HG02798 (cell line): ENCODE measurements around the gene SPZ1.
"Not testable (repeated sequence)": the region's sequence is repeated elsewhere in the genome, so short reads cannot be mapped to it uniquely, and the experiment has no call there.

Experiments
- ATAC-seq: cut with Tn5 transposase; IDR thresholded peaks from one replicate; pipeline ENCODE4 v1.9.1; 2021; ENCODE audit warnings: mild to moderate bottlenecking; ENCODE audit not compliant: unreplicated experiment, poor library complexity

Gene SPZ1

DNA sequence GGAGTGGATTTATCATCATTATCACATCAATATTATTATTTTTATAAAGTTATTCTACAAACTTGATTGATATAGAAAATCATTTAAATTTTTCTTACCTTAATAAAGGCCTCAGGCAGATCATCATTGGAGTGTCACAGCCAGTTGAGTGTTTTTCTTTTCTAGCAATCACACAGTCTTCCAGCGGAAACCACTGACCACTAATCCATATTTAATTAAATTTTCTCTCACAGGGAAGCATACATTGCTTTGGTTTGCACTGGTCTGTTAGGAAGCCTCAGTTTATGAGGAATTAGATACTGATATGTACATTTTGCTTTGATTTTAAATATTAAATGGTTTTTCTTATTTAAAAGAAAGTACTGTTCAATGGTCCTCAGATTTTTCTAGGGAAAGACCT, 6.7 kb downstream of the SPZ1 start:
- ATAC-seq: no peak

DNA sequence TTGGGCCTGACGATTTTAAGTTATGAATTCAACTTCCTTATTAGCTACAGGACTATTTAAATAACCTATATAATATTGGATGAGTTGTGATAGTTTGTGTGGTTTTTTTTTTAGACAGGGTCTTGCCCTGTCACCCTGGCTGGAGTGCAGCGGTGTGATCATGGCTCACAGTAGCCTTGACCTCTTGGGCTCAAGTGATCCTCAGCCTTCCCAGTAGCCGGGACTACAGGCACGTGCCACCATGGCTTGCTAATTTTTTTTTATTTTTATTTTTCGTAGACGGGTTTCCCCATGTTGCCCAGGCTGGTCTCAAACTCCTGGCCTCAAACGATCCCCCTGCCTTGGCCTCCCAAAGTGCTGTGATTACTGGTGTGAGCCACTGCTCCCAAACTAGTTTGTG, 17.6 kb downstream of the SPZ1 start:
- ATAC-seq: no peak

DNA sequence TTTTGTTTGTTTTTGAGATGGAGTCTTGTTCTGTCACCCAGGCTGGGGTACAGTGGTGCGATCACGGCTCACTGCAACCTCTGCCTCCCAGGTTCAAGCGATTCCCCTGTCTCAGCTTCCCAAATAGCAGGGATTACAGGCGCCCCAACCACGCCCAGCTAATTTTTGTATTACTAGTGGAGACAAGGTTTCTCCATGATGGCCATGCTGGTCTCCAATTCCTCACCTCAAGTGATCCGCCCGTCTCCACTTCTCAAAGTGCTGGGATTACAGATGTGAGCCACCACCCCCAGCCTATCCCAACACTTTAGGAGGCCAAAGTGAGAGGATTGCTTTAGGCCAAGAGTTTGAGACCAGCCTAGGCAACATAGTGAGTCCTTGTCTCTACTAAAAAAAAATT, 19.3 kb downstream of the SPZ1 start:
- no peak for ATAC-seq

DNA sequence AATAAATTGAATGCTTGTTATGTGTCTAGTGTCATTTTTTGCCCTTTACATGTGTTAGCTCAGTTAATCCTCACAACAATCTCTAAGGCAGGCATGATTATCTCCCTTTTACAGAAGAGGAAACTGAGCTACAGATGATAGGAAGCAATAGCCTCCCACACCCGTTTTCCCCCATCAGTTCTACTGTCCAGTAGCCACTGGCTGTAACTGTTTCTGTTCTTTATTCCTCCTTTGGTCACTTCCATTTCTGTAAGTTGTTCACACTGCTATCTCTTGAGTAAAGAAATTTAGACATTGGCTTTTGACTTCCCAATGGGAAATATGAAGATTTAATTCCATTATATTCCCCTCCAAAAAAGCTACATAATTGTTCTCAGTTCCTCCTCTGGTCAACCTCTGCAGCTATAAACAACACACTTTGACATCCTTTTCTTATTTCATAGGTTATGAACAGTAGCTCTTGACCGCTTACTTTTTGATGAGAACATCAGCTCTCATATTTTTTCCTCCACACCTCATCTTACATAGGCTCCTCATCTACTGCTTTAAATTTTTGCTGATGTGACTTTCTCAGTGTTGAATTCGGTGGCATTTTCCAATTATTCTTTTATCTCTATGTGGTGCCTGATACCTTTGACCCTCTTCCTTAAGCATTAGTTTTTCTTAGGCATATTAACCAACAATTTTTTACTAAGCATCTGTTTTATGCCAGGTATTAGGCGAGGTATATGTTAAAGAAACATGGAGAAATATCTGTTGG, 21.4 kb downstream of the SPZ1 start:
- ATAC-seq: no peak

DNA sequence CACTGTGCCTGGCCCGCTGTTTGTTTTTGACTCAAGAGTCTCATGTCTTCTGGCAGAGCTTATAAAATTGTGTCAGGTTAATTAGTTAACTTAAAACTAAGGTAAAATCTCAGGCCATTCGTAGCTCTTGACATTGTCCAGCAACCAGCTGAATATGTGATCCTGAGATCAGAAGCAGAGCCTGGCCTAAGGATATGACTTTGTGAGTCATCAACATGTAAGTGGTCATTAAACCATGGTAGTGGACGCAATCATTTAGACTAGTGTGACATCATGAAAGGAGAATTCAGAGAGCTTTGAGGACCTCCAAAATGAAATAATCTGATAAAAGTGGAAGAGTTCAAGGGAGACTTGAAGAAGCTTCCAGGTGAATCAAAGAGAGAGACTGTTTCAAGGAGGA, 23.3 kb downstream of the SPZ1 start:
- ATAC-seq: no peak

DNA sequence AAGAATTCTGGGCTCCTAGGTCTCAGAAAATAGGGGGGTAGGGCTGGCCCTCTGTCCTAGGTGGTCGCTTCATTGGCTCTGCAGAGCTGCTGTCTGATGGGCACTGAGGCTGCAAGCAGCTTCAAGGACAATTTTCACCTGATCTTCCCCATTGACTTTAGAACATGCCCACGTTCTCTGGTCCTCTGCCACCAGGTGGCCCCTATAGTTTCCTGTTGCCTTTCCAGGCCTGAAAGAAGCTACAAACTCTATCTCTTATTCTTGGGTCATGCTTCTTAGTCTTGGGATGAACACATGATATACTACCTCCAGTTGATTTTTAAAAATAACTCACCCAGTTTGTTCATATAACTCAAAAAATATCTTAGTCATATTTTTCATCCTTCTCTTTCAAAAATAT, 26.3 kb downstream of the SPZ1 start:
- ATAC-seq: peak; percentile 53

DNA sequence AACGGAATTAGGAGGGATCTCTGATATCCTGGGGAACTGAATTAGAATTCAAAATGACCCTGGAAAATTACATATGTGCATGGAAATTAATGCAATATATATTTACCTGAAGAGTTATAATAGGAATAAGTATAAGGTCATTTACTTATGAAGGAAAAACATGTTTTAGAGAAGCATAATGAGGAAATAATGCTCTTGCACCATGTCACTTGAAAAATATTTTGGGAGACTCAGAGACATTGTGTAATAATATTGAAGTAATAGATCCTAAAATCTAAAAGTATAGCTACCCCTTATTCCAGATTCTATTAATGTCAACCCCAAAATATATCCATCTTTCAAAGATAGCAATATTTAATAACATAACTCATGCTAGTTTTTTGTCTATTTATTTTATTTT, 28.4 kb downstream of the SPZ1 start:
- no peak for ATAC-seq

DNA sequence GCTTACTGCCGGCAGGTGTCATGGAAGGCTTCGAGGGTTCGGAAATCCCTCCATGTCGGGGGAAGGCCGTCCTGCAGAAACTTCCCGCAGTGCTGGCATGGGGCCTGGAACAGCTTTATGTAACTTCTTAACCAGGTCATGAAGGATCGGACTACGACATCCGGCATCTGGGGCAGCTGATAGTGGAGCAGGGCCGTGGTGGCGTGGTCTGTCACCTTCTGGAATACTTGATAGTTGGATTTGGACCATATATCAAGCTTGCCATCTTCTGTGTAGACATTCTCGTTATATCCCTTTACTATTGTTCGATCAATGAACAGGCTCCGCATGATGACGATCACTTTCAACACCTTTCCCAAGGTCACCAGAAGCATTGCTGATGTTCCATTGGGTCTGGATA, 31.2 kb downstream of the SPZ1 start:
- ATAC-seq: not testable (repeated sequence)

DNA sequence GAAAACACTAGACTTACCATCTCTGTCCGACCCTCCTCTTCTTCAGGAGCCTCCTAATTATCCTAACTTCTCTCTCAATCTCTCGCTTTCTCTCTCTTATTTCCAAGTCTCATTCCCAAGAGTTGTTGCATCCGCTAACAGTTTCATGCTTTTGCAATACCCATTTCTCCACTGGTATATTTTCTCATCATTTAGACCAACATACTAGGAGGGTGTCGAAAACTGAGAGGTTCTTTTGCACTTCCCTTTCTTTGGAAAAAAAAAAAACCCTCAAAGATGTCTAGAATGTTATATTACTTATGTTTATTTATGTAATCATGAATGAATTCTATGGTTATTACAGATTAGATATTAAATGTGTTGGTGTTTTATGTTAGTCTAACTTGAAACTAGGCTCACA, 35.9 kb downstream of the SPZ1 start:
- no peak for ATAC-seq

DNA sequence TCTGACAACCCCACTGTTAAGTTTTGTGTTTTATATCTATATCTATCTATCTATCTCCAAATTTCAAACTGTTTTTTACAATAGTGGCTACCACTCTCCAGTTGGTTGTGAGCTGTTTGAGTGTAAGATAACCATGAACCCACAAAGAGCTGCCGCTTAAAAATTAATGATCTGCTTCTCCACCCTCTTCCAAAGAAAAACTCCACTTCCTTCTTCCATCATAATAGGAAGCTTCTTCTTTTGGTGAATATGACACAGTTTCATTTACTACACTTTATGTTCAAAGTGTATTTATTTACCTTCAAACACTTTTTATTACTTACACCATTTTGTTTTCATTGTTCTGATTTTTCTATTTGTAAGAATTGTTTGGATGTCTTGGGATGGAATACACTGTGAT, 37.9 kb downstream of the SPZ1 start:
- ATAC-seq: no peak

DNA sequence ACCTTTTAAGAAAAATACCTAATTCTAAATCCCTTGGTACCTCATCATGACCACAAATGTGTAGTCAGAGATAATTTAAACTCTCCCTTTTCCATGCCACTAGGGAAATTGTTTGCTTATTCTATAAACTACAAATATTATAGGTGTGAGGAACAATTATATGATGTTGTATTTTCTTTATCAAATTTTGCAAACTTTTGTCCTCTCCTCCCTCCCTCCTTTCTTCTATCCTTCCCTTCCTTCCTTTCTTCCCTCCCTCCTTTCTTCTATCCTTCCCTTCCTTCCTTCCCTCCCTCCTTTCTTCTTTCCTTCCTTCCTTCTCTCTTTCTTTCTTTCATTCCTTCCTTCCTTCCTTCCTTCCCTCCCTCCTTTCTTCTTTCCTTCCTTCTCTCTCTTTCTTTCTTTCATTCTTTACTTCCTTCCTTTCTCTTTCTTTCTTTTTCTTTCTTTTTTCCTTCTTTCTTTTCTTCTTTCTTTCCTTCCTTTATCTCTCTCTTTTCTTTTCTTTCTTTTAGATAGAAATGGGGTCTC, 41.2 kb downstream of the SPZ1 start:
- ATAC-seq: no peak

DNA sequence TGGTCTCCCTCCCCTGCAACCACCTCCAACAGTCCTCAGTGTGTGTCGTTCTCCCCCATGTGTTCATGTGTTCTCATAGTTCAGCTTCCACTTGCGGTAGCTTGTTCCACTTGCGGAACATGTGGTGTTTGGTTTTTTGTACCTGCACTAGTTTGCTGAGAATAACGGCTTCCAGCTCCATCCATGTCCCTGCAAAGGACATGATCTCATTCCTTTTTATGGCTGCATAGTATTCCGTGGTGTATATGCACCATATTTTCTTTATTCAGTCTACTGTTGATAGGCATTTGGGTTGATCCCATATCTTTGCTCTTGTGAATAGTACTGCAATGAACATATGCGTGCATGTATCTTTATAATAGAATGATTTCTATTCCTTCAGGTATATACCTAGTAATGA, 45.1 kb downstream of the SPZ1 start:
- ATAC-seq: no peak

DNA sequence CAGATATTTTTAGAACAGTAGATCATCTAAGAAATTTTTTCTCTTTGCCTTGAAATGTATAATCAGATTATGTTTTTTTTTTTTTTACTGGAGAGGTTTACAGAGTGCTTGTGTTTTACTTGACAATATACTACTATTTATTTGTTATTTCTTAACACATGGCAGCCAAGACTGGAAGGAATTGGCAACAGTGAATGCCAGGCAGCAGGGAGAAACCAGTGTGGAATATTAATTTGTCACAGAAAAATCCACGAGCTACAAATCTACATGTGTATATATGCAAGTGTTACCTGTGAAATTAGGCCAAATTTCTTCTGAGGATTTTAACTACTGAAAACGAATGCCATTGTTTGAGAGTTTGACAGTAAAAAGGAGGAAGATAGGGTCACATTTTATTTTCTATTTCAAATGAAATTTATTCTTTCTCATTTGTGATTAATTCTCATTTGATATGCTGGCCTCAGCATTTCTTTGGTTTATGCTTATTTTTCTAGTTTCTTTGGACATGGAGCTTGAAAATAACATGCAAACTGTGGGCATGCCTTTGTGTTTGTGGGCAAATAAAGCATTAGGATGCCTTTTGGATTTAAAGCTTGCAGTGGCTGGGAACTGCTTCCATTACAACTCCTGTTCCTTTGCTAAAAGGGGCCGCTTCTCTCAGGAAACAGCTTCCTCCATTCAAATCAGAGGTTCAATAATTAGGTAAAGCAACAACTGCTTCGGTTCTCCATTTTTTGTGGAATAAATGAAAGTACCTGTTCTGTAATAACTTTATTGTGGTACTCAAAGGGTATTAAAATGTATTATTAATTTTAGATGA, 49.1 kb downstream of the SPZ1 start:
- ATAC-seq: no peak

DNA sequence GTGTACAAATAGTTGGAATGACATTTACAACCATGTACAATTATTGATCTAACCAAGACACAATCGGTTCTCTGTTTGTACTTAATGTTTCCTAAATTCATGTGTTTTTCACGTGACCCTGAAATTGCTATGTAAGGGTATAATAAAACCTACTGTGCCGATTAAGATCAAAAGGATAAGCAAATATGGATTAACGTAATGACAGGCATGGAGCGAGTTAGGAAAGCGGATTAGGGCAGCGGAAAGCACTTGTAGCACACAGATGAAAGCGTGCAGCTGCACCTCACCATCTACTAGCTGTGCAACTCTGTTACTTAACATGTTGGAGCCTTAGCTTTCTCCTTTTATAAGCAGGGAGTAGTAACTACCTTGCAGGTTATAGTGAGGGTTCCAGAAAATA, 49.7 kb downstream of the SPZ1 start:
- ATAC-seq: no peak

DNA sequence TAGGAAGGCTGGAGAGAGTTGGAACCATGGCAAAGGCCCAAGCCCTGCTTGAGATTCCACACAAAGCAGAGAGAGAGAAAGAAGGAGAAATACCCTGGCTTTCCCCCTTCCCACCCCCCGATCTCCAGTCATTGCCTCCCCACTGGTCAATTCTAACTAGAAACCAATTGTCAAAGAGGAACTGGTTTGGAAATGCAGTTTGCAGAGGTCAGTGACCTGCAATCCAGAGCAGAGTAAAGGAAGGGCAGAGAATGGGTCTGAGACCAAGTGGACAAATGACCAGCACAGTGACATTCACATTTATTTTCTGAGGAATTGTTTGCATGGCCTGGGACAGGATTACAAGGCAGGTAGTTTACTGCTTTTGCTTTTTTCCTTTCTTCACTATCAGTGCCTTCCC, 50.6 kb downstream of the SPZ1 start:
- no peak for ATAC-seq
